Osteoblast (primary cell): Measurements from ENCODE around the gene FARP1. TPM values are rescaled to one million over a fixed set of nuclear protein-coding genes. Genes with fewer than 3 reads are reported as not detected.

Experiments
- DNase-seq: peaks from one replicate; pipeline ENCODE4 v3.0.0; 2011; ENCODE audit warnings: low spot score, mixed read lengths; ENCODE audit not compliant: insufficient read length; ENCODE audit errors: missing footprints
- H2AFZ ChIP-seq: 2 replicates; pipeline ENCODE4 v1.6.0; 2011; ENCODE audit warnings: mild to moderate bottlenecking, low read length
- H3K27ac ChIP-seq: 2 replicates; pipeline ENCODE4 v1.5.1; 2011; ENCODE audit warnings: mild to moderate bottlenecking, low read depth, low read length, moderate library complexity
- H3K27me3 ChIP-seq: 2 replicates; pipeline ENCODE4 v1.6.0; 2012; ENCODE audit warnings: mild to moderate bottlenecking, control low read depth, inconsistent platforms, low read length, moderate library complexity; ENCODE audit not compliant: insufficient read depth
- H3K36me3 ChIP-seq: 2 replicates; pipeline ENCODE4 v1.5.1; 2011; ENCODE audit warnings: mild to moderate bottlenecking, low read length, control low read depth, moderate library complexity; ENCODE audit not compliant: insufficient read depth
- H3K4me1 ChIP-seq: 2 replicates; pipeline ENCODE4 v1.5.1; 2011; ENCODE audit warnings: mild to moderate bottlenecking, low read length, control low read depth, moderate library complexity; ENCODE audit not compliant: insufficient read depth
- H3K4me2 ChIP-seq: 2 replicates; pipeline ENCODE4 v1.6.0; 2011; ENCODE audit warnings: mild to moderate bottlenecking, low read length; ENCODE audit not compliant: insufficient read depth
- H3K4me3 ChIP-seq: fragments of 200-600 bp; sonication (generic); 3 replicates; pipeline ENCODE4 v1.5.1; 2012; ENCODE audit warnings: mild to moderate bottlenecking, low read length, inconsistent platforms; ENCODE audit not compliant: insufficient read depth
- H3K79me2 ChIP-seq: 2 replicates; pipeline ENCODE4 v1.6.0; 2012; ENCODE audit warnings: mild to moderate bottlenecking, low read length, control low read depth, inconsistent platforms; ENCODE audit not compliant: insufficient read depth
- H3K9me3 ChIP-seq: 2 replicates; pipeline ENCODE4 v1.5.1; 2011; ENCODE audit warnings: low read depth, low read length, control low read depth
- H4K20me1 ChIP-seq: 2 replicates; pipeline ENCODE4 v1.6.0; 2012; ENCODE audit warnings: mild to moderate bottlenecking, low read length, control low read depth; ENCODE audit not compliant: insufficient read depth
- CTCF ChIP-seq: IDR thresholded peaks from 2 replicates; pipeline ENCODE4 v1.5.1; 2011; ENCODE audit warnings: mild to moderate bottlenecking, low read depth, low read length, moderate library complexity; ENCODE audit errors: extremely low read depth
- total RNA-seq: library from RNA; depleted of rRNA; stranded (reverse); fragments of >200 nt; gene quantifications from 2 replicates; pipeline ENCODE4 v1.2.3, GENCODE V29; 2012

The FARP1 gene
- total RNA-seq, 1 donor, result 36.2 TPM

GRCh38 chr13:98473788-98474144, 330.9 kb downstream of the FARP1 start:
- no peaks in the 10 kb centered on the region for H3K27me3 ChIP-seq
- DNase-seq, result no peak
- H3K9me3 ChIP-seq, result no peaks in the 10 kb centered on the region
- H4K20me1 ChIP-seq, result no peaks in the 10 kb centered on the region
- no peak overlapping the region for H3K4me3 ChIP-seq
- peak overlapping the region; percentile 27 for H3K27ac ChIP-seq
- peaks cover 38% of the 10 kb centered on the region for H3K36me3 ChIP-seq
- H3K4me1 ChIP-seq, result peaks cover 35% of the 10 kb centered on the region
- H2AFZ ChIP-seq, result no peak overlapping the region
- H3K4me2 ChIP-seq, result no peak overlapping the region
- H3K79me2 ChIP-seq, result peaks cover 82% of the 10 kb centered on the region
- no peak for TF ChIP-seq CTCF

GRCh38 chr13:98474292-98474691, 331.4 kb downstream of the FARP1 start:
- peaks cover 84% of the 10 kb centered on the region for H3K79me2 ChIP-seq

DNA sequence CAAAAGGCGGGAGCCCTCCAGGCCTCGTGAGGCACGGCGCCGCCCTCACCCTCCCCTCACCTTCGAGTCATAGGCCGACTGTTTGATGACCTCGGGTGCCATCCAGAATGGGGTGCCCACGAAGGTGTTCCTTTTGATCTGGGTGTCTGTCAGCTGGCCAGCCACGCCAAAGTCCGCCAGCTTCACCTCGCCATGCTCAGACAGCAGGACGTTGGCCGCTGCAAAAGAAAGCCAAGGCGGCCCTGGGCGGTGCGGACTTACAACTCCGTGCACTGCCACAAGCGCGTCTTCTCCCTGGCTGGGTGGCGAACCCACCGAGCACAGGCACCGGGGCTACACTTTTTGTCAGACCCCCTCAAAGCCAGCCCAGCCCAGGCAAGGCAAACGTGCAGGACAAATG, 331.9 kb downstream of the FARP1 start:
- peak; percentile 26 for DNase-seq
- H3K27me3 ChIP-seq, result no peaks in the 10 kb centered on the region
- H3K4me1 ChIP-seq, result peaks cover 35% of the 10 kb centered on the region
- no peak overlapping the region for H3K4me3 ChIP-seq
- H3K9me3 ChIP-seq, result no peaks in the 10 kb centered on the region
- H4K20me1 ChIP-seq, result no peaks in the 10 kb centered on the region
- no peak overlapping the region for H3K27ac ChIP-seq
- peaks cover 86% of the 10 kb centered on the region for H3K79me2 ChIP-seq
- no peak for TF ChIP-seq CTCF
- H2AFZ ChIP-seq, result no peak overlapping the region
- H3K4me2 ChIP-seq, result no peak overlapping the region
- peaks cover 38% of the 10 kb centered on the region for H3K36me3 ChIP-seq

More at GRCh38 chr13:98474292-98474691, 331.4 kb downstream of the FARP1 start:
- Histone ChIP-seq H2AFZ (no peak overlapping the region), H4K20me1 (no peaks in the 10 kb centered on the region), H3K9me3 (no peaks in the 10 kb centered on the region), H3K27ac (peak overlapping the region; percentile 27), H3K27me3 (no peaks in the 10 kb centered on the region), H3K4me2 (no peak overlapping the region), H3K4me1 (peaks cover 35% of the 10 kb centered on the region), H3K4me3 (no peak overlapping the region), H3K36me3 (peaks cover 38% of the 10 kb centered on the region)
- DNase-seq, result peak; percentile 18
- no peak for TF ChIP-seq CTCF

- Histone ChIP-seq H3K27me3 (no peaks in the 10 kb centered on the region), H3K27ac (peak overlapping the region; percentile 79), H3K4me2 (no peak overlapping the region), H3K4me3 (no peak overlapping the region), H3K9me3 (no peaks in the 10 kb centered on the region), H4K20me1 (no peaks in the 10 kb centered on the region), H3K79me2 (peaks cover 82% of the 10 kb centered on the region), H3K4me1 (peaks cover 31% of the 10 kb centered on the region), H2AFZ (no peak overlapping the region), H3K36me3 (peaks cover 38% of the 10 kb centered on the region)
- DNase-seq, result peak; percentile 87
- TF ChIP-seq CTCF, result no peak
Observed at GRCh38 chr13:98475522-98475921, 332.6 kb downstream of the FARP1 start.
